K562 (cell line): ENCODE data around the gene ADARB2. TPM values are rescaled to one million over a fixed set of nuclear protein-coding genes. Genes with fewer than 3 reads are reported as not detected.

Source experiments
- ATAC-seq: fragments of 200-7000 bp; cut with Tn5 transposase; 3 replicates; pipeline ENCODE4 v1.9.1; 2020; ENCODE audit warnings: moderate library complexity
- BruUV-seq: library from RNA; stranded (reverse); fragments of 400-500 nt; replicated peaks from 2 replicates; lab custom pipeline; 2021; lab: Mats Ljungman, UMichigan
- CTCF ChIA-PET: fragments of 300-600 bp; formaldehyde crosslinking; extraction: SDS; loops from one replicate; lab custom pipeline; 2021; ENCODE audit warnings: low intra/inter-chr PET ratio; lab: Yijun Ruan, JAX
- POLR2A ChIA-PET: fragments of 300-600, 350-650 bp; sonication (Branson Sonifier 250); formaldehyde crosslinking; extraction: SDS; loops from one replicate; lab custom pipeline; 2021; ENCODE audit warnings: antibody characterized with exemption, inconsistent platforms; lab: Yijun Ruan, JAX
- DNase-seq, 4 experiments: peaks; one replicate each; pipeline versions ENCODE4 v3.0.0 to v3.0.0-alpha.2; 2011 to 2018; ENCODE audit warnings: low spot score in 3 of 4, mixed read lengths in 3 of 4; ENCODE audit errors: extremely low read depth in 1 of 4
- FAIRE-seq: peaks from 2 replicates; lab custom pipeline; 2011; peaks lifted over from hg19 to GRCh38; lab: Jason Lieb, UNC
- H2AFZ ChIP-seq: 2 replicates; pipeline ENCODE4 v1.6.0; 2011; ENCODE audit warnings: low read depth, low read length, control low read depth, inconsistent platforms
- H3K27ac ChIP-seq: fragments of 200-600 bp; 3 replicates; pipeline ENCODE4 v1.8.0; 2011; ENCODE audit warnings: low read depth, mild to moderate bottlenecking, control low read depth, inconsistent platforms, low read length, moderate library complexity, mixed read lengths; ENCODE audit errors: extremely low read depth
- H3K27me3 ChIP-seq, 2 experiments: fragments of 300-600 bp in 1 of 2; 2 replicates in 1 of 2; 3 replicates in 1 of 2; pipeline versions ENCODE4 v1.6.0 to v1.8.0; 2011; ENCODE audit warnings: inconsistent platforms in 2 of 2, low read length in 2 of 2, mild to moderate bottlenecking in 1 of 2, mixed read lengths in 1 of 2, moderate library complexity in 1 of 2; ENCODE audit not compliant: control insufficient read depth in 2 of 2, insufficient read depth in 2 of 2
- H3K36me3 ChIP-seq: fragments of 300-600 bp; 3 replicates; pipeline ENCODE4 v1.8.0; 2011; ENCODE audit warnings: mild to moderate bottlenecking, low read length, inconsistent platforms; ENCODE audit not compliant: control insufficient read depth, insufficient read depth
- H3K4me1 ChIP-seq, 2 experiments: fragments of 200-600 bp in 1 of 2; replicated peaks in 1 of 2; 2 replicates in 1 of 2; 3 replicates in 1 of 2; pipeline versions ENCODE4 v1.5.1 to v1.8.0; 2011; ENCODE audit warnings: inconsistent platforms in 2 of 2, low read length in 2 of 2, mild to moderate bottlenecking in 1 of 2, mixed read lengths in 1 of 2, moderate library complexity in 1 of 2; ENCODE audit not compliant: control insufficient read depth in 2 of 2, insufficient read depth in 2 of 2
- H3K4me2 ChIP-seq: 2 replicates; pipeline ENCODE4 v1.6.1; 2011; ENCODE audit warnings: low read length, control low read depth, inconsistent platforms, mixed read lengths; ENCODE audit not compliant: insufficient read depth
- H3K4me3 ChIP-seq: fragments of 200-600 bp; sonication (generic), shearing (Covaris generic); 2 replicates; pipeline ENCODE4 v1.5.1; 2016; ENCODE audit warnings: control low read depth, inconsistent platforms
- H3K79me2 ChIP-seq: fragments of 200-600 bp; 3 replicates; pipeline ENCODE4 v1.8.0; 2011; ENCODE audit warnings: low read length, inconsistent platforms; ENCODE audit not compliant: control insufficient read depth, insufficient read depth
- H3K9ac ChIP-seq, 2 experiments: 2 replicates each; pipeline versions ENCODE4 v1.6.0 to v1.6.1; 2011; ENCODE audit warnings: low read depth in 2 of 2, low read length in 2 of 2, control low read depth in 1 of 2, inconsistent platforms in 1 of 2, mild to moderate bottlenecking in 1 of 2, mixed read lengths in 1 of 2; ENCODE audit not compliant: insufficient read depth in 1 of 2
- H3K9me1 ChIP-seq: one replicate; pipeline ENCODE4 v1.6.0; 2011; ENCODE audit warnings: inconsistent platforms, mild to moderate bottlenecking, low read length, moderate library complexity; ENCODE audit not compliant: control insufficient read depth, insufficient read depth
- H3K9me3 ChIP-seq: replicated peaks from 2 replicates; pipeline ENCODE4 v1.5.1; 2011; ENCODE audit warnings: low read depth, low read length, inconsistent platforms; ENCODE audit not compliant: control insufficient read depth, insufficient read depth
- H4K20me1 ChIP-seq: replicated peaks from 2 replicates; pipeline ENCODE4 v1.6.1; 2011; ENCODE audit warnings: low read length, inconsistent platforms, mixed read lengths; ENCODE audit not compliant: control insufficient read depth, insufficient read depth
- CXXC5 ChIP-seq: fragments of 250-450 bp; sonication (Bioruptor Pico); IDR thresholded peaks from 2 replicates; pipeline ENCODE4 v1.8.0; 2022; ENCODE audit warnings: inconsistent platforms, mild to moderate bottlenecking, moderate library complexity
- DMBX1 ChIP-seq: fragments of 250-450 bp; sonication (Bioruptor Pico); IDR thresholded peaks from 2 replicates; pipeline ENCODE4 v1.8.0; 2022; ENCODE audit warnings: inconsistent platforms, mild to moderate bottlenecking, moderate library complexity, borderline replicate concordance
- ETV5 ChIP-seq: sonication (generic); formaldehyde crosslinking; IDR thresholded peaks from 2 replicates; pipeline ENCODE4 v1.4.0; 2020; ENCODE audit warnings: low read depth, mild to moderate bottlenecking, missing genetic modification reagents
- HDAC1 ChIP-seq, 2 experiments: fragments of 450-650 bp; IDR thresholded peaks; 2 replicates each; pipeline ENCODE4 v1.6.1; 2016 to 2017; ENCODE audit warnings: inconsistent platforms in 1 of 2, mild to moderate bottlenecking in 1 of 2, moderate library complexity in 1 of 2
- MAFK ChIP-seq: IDR thresholded peaks from 2 replicates; pipeline ENCODE4 v1.6.1; 2011; ENCODE audit warnings: low read length, improper control_type of control experiment
- MIER1 ChIP-seq: fragments of 450-650 bp; IDR thresholded peaks from 2 replicates; pipeline ENCODE4 v1.6.1; 2016; ENCODE audit warnings: antibody characterized with exemption, mild to moderate bottlenecking, low read depth
- MYBL2 ChIP-seq, 2 experiments: fragments of 450-650 bp in 1 of 2; sonication (generic) in 1 of 2; formaldehyde crosslinking in 1 of 2; IDR thresholded peaks; 2 replicates each; pipeline versions ENCODE4 v1.6.1 to v1.8.1; 2017 to 2022; ENCODE audit warnings: borderline replicate concordance in 1 of 2, inconsistent platforms in 1 of 2, low read depth in 1 of 2, mild to moderate bottlenecking in 1 of 2, missing genetic modification reagents in 1 of 2, moderate library complexity in 1 of 2
- SIRT6 ChIP-seq: IDR thresholded peaks from one replicate; pipeline ENCODE4 v1.6.1; 2012; ENCODE audit warnings: low read depth, mild to moderate bottlenecking, control low read depth, inconsistent platforms, low read length, moderate library complexity
- STAT5B ChIP-seq: fragments of 250-450 bp; sonication (Bioruptor Pico); IDR thresholded peaks from 2 replicates; pipeline ENCODE4 v1.8.0; 2021; ENCODE audit warnings: mild to moderate bottlenecking, inconsistent platforms
- SUPT5H ChIP-seq: fragments of 450-650 bp; IDR thresholded peaks from 2 replicates; pipeline ENCODE4 v1.6.1; 2016
- TRIM25 ChIP-seq: fragments of 450-650 bp; IDR thresholded peaks from 2 replicates; pipeline ENCODE4 v1.7.0; 2016; ENCODE audit warnings: borderline replicate concordance
- ZBTB12 ChIP-seq: fragments of 250-450 bp; sonication (Bioruptor Pico); IDR thresholded peaks from 2 replicates; pipeline ENCODE4 v1.4.0; 2020
- ZNF143 ChIP-seq: sonication (generic); formaldehyde crosslinking; IDR thresholded peaks from 2 replicates; pipeline ENCODE4 v1.9.0; 2022; ENCODE audit warnings: mild to moderate bottlenecking, missing genetic modification reagents
- ZNF644 ChIP-seq: fragments of 200-800 bp; sonication (Bioruptor generic); IDR thresholded peaks from 2 replicates; pipeline ENCODE4 v1.6.1; 2016; ENCODE audit warnings: low read depth, missing genetic modification characterization, missing compliant biosample characterization
- WGBS: fragments of 100-300 bp; shearing (Covaris generic); methylation state at CpG from one replicate; pipeline ENCODE4 v1.1.6; 2016; ENCODE audit warnings: low coverage, mixed read lengths; ENCODE audit not compliant: insufficient coverage; ENCODE audit errors: missing lambda C conversion rate; 5-methylcytosine and 5-hydroxymethylcytosine counted together
- in situ Hi-C: fragments of 300-500 bp; cut with MboI; formaldehyde crosslinking; loops from 4 replicates; pipeline ENCODE4 v1.15.0; 2018; ENCODE audit warnings: inconsistent platforms, mixed read lengths
- intact Hi-C: fragments of 100-400 bp; cut with micrococcal nuclease; formaldehyde crosslinking; loops from 2 replicates; pipeline ENCODE4 v1.14.2; 2022
- polyA plus RNA-seq, 8 experiments: library from polyadenylated mRNA; depleted of rRNA in 4 of 8; stranded (reverse) in 5 of 8; unstranded in 3 of 8; fragments of >200 nt; fragmentation: Nextera tagmentation in 2 of 8; fragmentation: Illumina TruSeq in 1 of 8; extraction: Ambion mirVana in 2 of 8; extraction: Trizol in 1 of 8; gene quantifications; 2 replicates each; pipeline versions ENCODE4 v1.2.1 to v1.2.3, GENCODE V29; 2011 to 2014; ENCODE audit warnings: inconsistent platforms in 1 of 8, missing spikeins in 1 of 8
- total RNA-seq, 7 experiments: library from RNA; depleted of rRNA in 6 of 7; stranded (reverse); fragments of >200 nt in 6 of 7; fragmentation: Illumina TruSeq in 2 of 7; extraction: Trizol in 2 of 7; gene quantifications; 2 replicates each; pipeline versions ENCODE4 v1.2.1 to v1.2.3, GENCODE V29; 2011 to 2021; ENCODE audit warnings: low replicate concordance in 1 of 7
- TF ChIP-seq, protein P1 (sequence below): fragments of 250-450 bp; sonication (Bioruptor Pico); IDR thresholded peaks from 2 replicates; pipeline ENCODE4 v1.4.0; 2020; ENCODE audit warnings: mild to moderate bottlenecking, moderate library complexity

ADARB2 gene
- total and polyA plus RNA-seq, 9 of the 15 experiments (the other 6 are each of a cell fraction or from before 2014, with no cell fraction given): not detected

- no peak for TF ChIP-seq TRIM25
Observed at GRCh38 chr10:1550616-1551015, 186.7 kb downstream of the ADARB2 start (continued).

DNA sequence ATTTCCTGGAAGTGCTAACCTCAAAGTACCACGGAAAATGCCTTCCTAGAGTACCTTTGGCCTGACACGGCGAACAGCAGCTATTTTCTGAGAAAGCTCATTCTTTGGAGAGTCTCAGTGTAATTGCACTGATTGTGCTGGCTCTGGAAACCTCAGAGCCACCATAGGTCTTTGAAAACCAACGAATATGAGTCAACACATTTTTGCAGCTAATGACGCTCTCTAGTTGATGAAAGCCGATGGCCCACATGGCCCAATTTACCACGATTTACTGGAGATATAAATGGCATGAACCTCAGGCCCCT is 187.1 kb downstream of the ADARB2 start:
- FAIRE-seq (no peak), ATAC-seq (no peak), DNase-seq (no peak)
- intact Hi-C loops: no loop called here
- Histone ChIP-seq H3K27ac (no peak overlapping the region), H2AFZ (no peak overlapping the region), H3K4me2 (no peak overlapping the region), H3K9ac (no peak overlapping the region), H3K4me3 (no peak overlapping the region), H3K9me3 (no peaks in the 10 kb centered on the region), H4K20me1 (no peaks in the 10 kb centered on the region; the same call in 1 of the 2 replicates), H3K27me3 (peaks cover 16 to 63% of the 10 kb centered on the region in 2 experiments; a peak in 3 of 5 replicates), H3K36me3 (no peaks in the 10 kb centered on the region), H3K79me2 (no peaks in the 10 kb centered on the region), H3K4me1 (no peaks in the 10 kb centered on the region; a peak in 1 of 5 replicates), H3K9me1 (no peaks in the 10 kb centered on the region)
- in situ Hi-C loops: no loop called here
- under 1% methylated on average over 7 of the region's 7 CpGs for WGBS
- ChIA-PET POLR2A (interaction anchor here (0.7 kb wide), 1 partner anchor 174 kb away, joined by 3 read pairs; no protein-coding TSS in a partner anchor), CTCF (no interaction called here)
- BruUV-seq: no TSS peak
- no peak for TF ChIP-seq DMBX1 (CRISPR knock-in tag)
- no peak for TF ChIP-seq MYBL2 (IDR thresholded peaks at IDR 0.05; ENCODE audit: low read depth)
- no peak for TF ChIP-seq MYBL2 (CRISPR knock-in tag; IDR thresholded peaks at IDR 0.05; ENCODE audit: borderline replicate concordance)
- TF ChIP-seq ETV5 (CRISPR knock-in tag): no peak
- no peak for TF ChIP-seq HDAC1 (IDR thresholded peaks at IDR 0.05)
- no peak for TF ChIP-seq ZBTB12
- no peak for TF ChIP-seq STAT5B (CRISPR knock-in tag)
- no peak for TF ChIP-seq CXXC5 (CRISPR knock-in tag)
- TF ChIP-seq, protein P1, sequence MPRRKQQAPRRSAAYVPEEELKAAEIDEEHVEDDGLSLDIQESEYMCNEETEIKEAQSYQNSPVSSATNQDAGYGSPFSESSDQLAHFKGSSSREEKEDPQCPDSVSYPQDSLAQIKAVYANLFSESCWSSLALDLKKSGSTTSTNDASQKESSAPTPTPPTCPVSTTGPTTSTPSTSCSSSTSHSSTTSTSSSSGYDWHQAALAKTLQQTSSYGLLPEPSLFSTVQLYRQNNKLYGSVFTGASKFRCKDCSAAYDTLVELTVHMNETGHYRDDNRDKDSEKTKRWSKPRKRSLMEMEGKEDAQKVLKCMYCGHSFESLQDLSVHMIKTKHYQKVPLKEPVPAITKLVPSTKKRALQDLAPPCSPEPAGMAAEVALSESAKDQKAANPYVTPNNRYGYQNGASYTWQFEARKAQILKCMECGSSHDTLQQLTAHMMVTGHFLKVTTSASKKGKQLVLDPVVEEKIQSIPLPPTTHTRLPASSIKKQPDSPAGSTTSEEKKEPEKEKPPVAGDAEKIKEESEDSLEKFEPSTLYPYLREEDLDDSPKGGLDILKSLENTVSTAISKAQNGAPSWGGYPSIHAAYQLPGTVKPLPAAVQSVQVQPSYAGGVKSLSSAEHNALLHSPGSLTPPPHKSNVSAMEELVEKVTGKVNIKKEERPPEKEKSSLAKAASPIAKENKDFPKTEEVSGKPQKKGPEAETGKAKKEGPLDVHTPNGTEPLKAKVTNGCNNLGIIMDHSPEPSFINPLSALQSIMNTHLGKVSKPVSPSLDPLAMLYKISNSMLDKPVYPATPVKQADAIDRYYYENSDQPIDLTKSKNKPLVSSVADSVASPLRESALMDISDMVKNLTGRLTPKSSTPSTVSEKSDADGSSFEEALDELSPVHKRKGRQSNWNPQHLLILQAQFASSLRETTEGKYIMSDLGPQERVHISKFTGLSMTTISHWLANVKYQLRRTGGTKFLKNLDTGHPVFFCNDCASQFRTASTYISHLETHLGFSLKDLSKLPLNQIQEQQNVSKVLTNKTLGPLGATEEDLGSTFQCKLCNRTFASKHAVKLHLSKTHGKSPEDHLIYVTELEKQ (CRISPR knock-in tag): no peak
- TF ChIP-seq SUPT5H: no peak
- no peak for TF ChIP-seq MAFK
- no peak for TF ChIP-seq MIER1
- TF ChIP-seq ZNF644 (tag): no peak
- TF ChIP-seq ZNF143 (CRISPR knock-in tag): no peak
- TF ChIP-seq SIRT6: no peak
